Keratinocyte (primary cell): ENCODE data around the gene TSPAN18. TPM values are rescaled to one million over a fixed set of nuclear protein-coding genes. Genes with fewer than 3 reads are reported as not detected.

Experiments used
- DNase-seq: peaks from one replicate; pipeline ENCODE4 v3.0.0-alpha.2; 2011; ENCODE audit warnings: low read depth, missing footprints, low spot score
- FAIRE-seq: peaks from 2 replicates; lab custom pipeline; 2011; peaks lifted over from hg19 to GRCh38; lab: Jason Lieb, UNC
- H2AFZ ChIP-seq: 2 replicates; pipeline ENCODE4 v1.6.0; 2012; ENCODE audit warnings: low read length, control low read depth, inconsistent platforms; ENCODE audit not compliant: control insufficient read depth
- H3K27ac ChIP-seq: 2 replicates; pipeline ENCODE4 v1.5.1; 2011; ENCODE audit warnings: low read length; ENCODE audit not compliant: control insufficient read depth, insufficient read depth
- H3K27me3 ChIP-seq: 3 replicates; pipeline ENCODE4 v1.6.0; 2011; ENCODE audit warnings: low read length; ENCODE audit not compliant: control insufficient read depth, insufficient read depth; ENCODE audit errors: extremely low read depth
- H3K36me3 ChIP-seq, 2 experiments: 2 replicates in 1 of 2; 3 replicates in 1 of 2; pipeline ENCODE4 v1.5.1; 2011; ENCODE audit warnings: low read length in 2 of 2, mild to moderate bottlenecking in 1 of 2; ENCODE audit not compliant: control insufficient read depth in 2 of 2, insufficient read depth in 2 of 2; ENCODE audit errors: extremely low read depth in 1 of 2
- H3K4me1 ChIP-seq: 3 replicates; pipeline ENCODE4 v1.5.1; 2011; ENCODE audit warnings: low read length; ENCODE audit not compliant: control insufficient read depth, insufficient read depth; ENCODE audit errors: extremely low read depth
- H3K4me2 ChIP-seq: 3 replicates; pipeline ENCODE4 v1.6.0; 2011; ENCODE audit warnings: low read depth, low read length; ENCODE audit not compliant: control insufficient read depth, insufficient read depth; ENCODE audit errors: extremely low read depth
- H3K4me3 ChIP-seq, 3 experiments: fragments of 200-600 bp in 1 of 3; sonication (generic) in 1 of 3; 2 replicates in 2 of 3; 3 replicates in 1 of 3; pipeline ENCODE4 v1.5.1; 2011 to 2016; ENCODE audit warnings: low read length in 3 of 3, mild to moderate bottlenecking in 3 of 3, control low read depth in 2 of 3, inconsistent platforms in 1 of 3, low read depth in 1 of 3, mixed read lengths in 1 of 3, mixed run types in 1 of 3, moderate library complexity in 1 of 3; ENCODE audit not compliant: control insufficient read depth in 2 of 3, insufficient read depth in 2 of 3; ENCODE audit errors: extremely low read depth in 1 of 3
- H3K79me2 ChIP-seq: 2 replicates; pipeline ENCODE4 v1.6.0; 2012; ENCODE audit warnings: low read length; ENCODE audit not compliant: control insufficient read depth, insufficient read depth
- H3K9ac ChIP-seq: 3 replicates; pipeline ENCODE4 v1.6.0; 2011; ENCODE audit warnings: low read length; ENCODE audit not compliant: control insufficient read depth, insufficient read depth; ENCODE audit errors: extremely low read depth
- H3K9me1 ChIP-seq: 3 replicates; pipeline ENCODE4 v1.6.0; 2011; ENCODE audit warnings: low read length; ENCODE audit not compliant: control insufficient read depth, insufficient read depth; ENCODE audit errors: extremely low read depth
- H3K9me3 ChIP-seq: 2 replicates; pipeline ENCODE4 v1.5.1; 2012; ENCODE audit warnings: low read depth, low read length; ENCODE audit not compliant: control insufficient read depth
- H4K20me1 ChIP-seq: 3 replicates; pipeline ENCODE4 v1.6.0; 2011; ENCODE audit warnings: low read length; ENCODE audit not compliant: control insufficient read depth, insufficient read depth; ENCODE audit errors: extremely low read depth
- CTCF ChIP-seq, 3 experiments: IDR thresholded peaks in 1 of 3; conservative IDR thresholded peaks in 1 of 3; optimal IDR thresholded peaks in 1 of 3; 2 replicates in 2 of 3; 3 replicates in 1 of 3; pipeline versions ENCODE3 to v1.5.1; 2011; ENCODE audit warnings: low read length in 3 of 3, mild to moderate bottlenecking in 3 of 3, moderate library complexity in 2 of 3, control low read depth in 1 of 3, inconsistent platforms in 1 of 3; ENCODE audit not compliant: insufficient read depth in 2 of 3; ENCODE audit errors: extremely low read depth in 1 of 3
- EZH2 ChIP-seq: IDR thresholded peaks from one replicate; pipeline ENCODE4 v1.6.1; 2012; ENCODE audit warnings: inconsistent platforms, mild to moderate bottlenecking, low read length, moderate library complexity
- dilution Hi-C: fragments of 300-500 bp; cut with MboI; formaldehyde crosslinking; loops from one replicate; pipeline ENCODE4 v1.7.0; 2020; ENCODE audit warnings: low sequenced_read_pairs; ENCODE audit not compliant: extremely low pct_ligation_motif_present
- polyA plus RNA-seq, 5 experiments: library from polyadenylated mRNA; depleted of rRNA in 3 of 5; stranded (reverse) in 3 of 5; stranded (forward) in 1 of 5; unstranded in 1 of 5; fragments of >200 nt; gene quantifications; 1 replicate in 1 of 5; 2 replicates in 3 of 5; 3 replicates in 1 of 5; pipeline versions ENCODE4 v1.2.1 to v1.2.3, GENCODE V29; 2011 to 2012; ENCODE audit warnings: missing spikeins in 2 of 5, low read depth in 1 of 5, low replicate concordance in 1 of 5

The TSPAN18 gene
- polyA plus RNA-seq, 1 donor (not counting 4 experiments of a cell fraction or from before 2014, with no cell fraction given), result not detected

GRCh38 chr11:44901120-44901633 lies 174.4 kb downstream of the TSPAN18 start:
- Histone ChIP-seq H3K9ac (no peak overlapping the region), H3K27ac (no peak overlapping the region), H2AFZ (no peak overlapping the region), H3K4me1 (no peaks in the 10 kb centered on the region), H3K27me3 (peaks cover 27% of the 10 kb centered on the region), H4K20me1 (no peaks in the 10 kb centered on the region), H3K4me3 (no peak overlapping the region), H3K4me2 (no peak overlapping the region), H3K9me3 (no peaks in the 10 kb centered on the region), H3K79me2 (no peaks in the 10 kb centered on the region), H3K36me3 (no peaks in the 10 kb centered on the region), H3K9me1 (no peaks in the 10 kb centered on the region)
- FAIRE-seq, result no peak
- DNase-seq, result no peak
- TF ChIP-seq EZH2 (no peak), CTCF (optimal IDR thresholded peaks at IDR 0.05 in 1 of 3, IDR thresholded peaks at IDR 0.05 in 1 of 3, conservative IDR thresholded peaks at IDR 0.05 in 1 of 3; ENCODE audit: extremely low read depth in 1 of 3, insufficient read depth in 2 of 3, low read length in 3 of 3) (no peak)
- dilution Hi-C loops, result no loop called here

DNA sequence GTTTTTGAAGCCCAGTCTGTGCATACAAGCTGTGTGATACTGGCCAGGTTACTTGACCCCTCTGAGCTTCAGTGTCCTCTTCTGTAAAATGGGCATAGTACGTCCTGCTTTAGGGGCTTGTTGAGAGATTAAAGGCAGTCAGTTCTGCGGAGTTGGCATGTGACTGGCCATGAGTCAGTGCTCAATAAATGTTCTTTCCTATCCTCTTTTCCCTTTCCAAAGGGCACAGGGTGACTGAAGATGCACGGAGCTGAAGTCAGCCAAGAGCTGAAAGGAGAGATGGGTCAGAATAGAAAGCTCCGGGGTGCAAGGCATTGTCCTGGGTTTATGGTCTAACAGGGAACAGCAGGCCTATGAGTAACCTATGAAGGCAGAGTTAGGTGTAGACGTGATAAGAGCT lies 175.0 kb downstream of the TSPAN18 start:
- Histone ChIP-seq H2AFZ (no peak overlapping the region), H3K9ac (no peak overlapping the region), H3K4me3 (no peak overlapping the region), H3K27me3 (peaks cover 21% of the 10 kb centered on the region), H3K27ac (no peak overlapping the region), H3K9me3 (no peaks in the 10 kb centered on the region), H3K9me1 (no peaks in the 10 kb centered on the region), H3K36me3 (no peaks in the 10 kb centered on the region), H3K79me2 (no peaks in the 10 kb centered on the region), H3K4me1 (no peaks in the 10 kb centered on the region), H3K4me2 (no peak overlapping the region), H4K20me1 (no peaks in the 10 kb centered on the region)
- dilution Hi-C loops, result no loop called here
- TF ChIP-seq CTCF (optimal IDR thresholded peaks at IDR 0.05 in 1 of 3, IDR thresholded peaks at IDR 0.05 in 1 of 3, conservative IDR thresholded peaks at IDR 0.05 in 1 of 3; ENCODE audit: extremely low read depth in 1 of 3, insufficient read depth in 2 of 3, low read length in 3 of 3) (no peak), EZH2 (no peak)
- no peak for FAIRE-seq
- no peak for DNase-seq
